ENCODE data around the gene NLGN1.

DNA sequence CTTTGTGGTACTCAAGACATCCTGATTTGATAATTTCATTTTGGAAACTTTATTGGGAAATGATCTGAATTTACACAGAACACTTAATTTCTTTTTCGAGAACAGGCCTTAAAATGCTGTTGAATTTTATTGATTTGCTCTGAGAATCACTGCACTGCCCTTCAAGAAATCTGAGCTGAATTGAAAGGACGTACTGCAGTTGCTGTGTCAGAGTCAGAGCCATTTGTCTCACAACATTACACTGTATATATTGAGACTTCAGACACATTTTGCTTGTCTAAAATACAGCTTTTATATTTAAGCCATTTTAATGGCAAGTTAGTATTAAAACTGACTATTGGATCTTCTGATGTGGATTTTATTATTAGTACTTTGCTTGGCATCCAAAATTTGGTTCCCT is 504.1 kb downstream of the NLGN1 start:
- TF ChIP-seq, protein P1, sequence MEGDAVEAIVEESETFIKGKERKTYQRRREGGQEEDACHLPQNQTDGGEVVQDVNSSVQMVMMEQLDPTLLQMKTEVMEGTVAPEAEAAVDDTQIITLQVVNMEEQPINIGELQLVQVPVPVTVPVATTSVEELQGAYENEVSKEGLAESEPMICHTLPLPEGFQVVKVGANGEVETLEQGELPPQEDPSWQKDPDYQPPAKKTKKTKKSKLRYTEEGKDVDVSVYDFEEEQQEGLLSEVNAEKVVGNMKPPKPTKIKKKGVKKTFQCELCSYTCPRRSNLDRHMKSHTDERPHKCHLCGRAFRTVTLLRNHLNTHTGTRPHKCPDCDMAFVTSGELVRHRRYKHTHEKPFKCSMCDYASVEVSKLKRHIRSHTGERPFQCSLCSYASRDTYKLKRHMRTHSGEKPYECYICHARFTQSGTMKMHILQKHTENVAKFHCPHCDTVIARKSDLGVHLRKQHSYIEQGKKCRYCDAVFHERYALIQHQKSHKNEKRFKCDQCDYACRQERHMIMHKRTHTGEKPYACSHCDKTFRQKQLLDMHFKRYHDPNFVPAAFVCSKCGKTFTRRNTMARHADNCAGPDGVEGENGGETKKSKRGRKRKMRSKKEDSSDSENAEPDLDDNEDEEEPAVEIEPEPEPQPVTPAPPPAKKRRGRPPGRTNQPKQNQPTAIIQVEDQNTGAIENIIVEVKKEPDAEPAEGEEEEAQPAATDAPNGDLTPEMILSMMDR (IDR thresholded peaks at IDR 0.05): no peak
- TF ChIP-seq SIN3A (IDR thresholded peaks at IDR 0.05; ENCODE audit: borderline replicate concordance, insufficient read depth, low read depth, low read length): no peak
- TF ChIP-seq, protein P2, sequence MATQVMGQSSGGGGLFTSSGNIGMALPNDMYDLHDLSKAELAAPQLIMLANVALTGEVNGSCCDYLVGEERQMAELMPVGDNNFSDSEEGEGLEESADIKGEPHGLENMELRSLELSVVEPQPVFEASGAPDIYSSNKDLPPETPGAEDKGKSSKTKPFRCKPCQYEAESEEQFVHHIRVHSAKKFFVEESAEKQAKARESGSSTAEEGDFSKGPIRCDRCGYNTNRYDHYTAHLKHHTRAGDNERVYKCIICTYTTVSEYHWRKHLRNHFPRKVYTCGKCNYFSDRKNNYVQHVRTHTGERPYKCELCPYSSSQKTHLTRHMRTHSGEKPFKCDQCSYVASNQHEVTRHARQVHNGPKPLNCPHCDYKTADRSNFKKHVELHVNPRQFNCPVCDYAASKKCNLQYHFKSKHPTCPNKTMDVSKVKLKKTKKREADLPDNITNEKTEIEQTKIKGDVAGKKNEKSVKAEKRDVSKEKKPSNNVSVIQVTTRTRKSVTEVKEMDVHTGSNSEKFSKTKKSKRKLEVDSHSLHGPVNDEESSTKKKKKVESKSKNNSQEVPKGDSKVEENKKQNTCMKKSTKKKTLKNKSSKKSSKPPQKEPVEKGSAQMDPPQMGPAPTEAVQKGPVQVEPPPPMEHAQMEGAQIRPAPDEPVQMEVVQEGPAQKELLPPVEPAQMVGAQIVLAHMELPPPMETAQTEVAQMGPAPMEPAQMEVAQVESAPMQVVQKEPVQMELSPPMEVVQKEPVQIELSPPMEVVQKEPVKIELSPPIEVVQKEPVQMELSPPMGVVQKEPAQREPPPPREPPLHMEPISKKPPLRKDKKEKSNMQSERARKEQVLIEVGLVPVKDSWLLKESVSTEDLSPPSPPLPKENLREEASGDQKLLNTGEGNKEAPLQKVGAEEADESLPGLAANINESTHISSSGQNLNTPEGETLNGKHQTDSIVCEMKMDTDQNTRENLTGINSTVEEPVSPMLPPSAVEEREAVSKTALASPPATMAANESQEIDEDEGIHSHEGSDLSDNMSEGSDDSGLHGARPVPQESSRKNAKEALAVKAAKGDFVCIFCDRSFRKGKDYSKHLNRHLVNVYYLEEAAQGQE (IDR thresholded peaks at IDR 0.05; ENCODE audit: insufficient read depth in 1 of 2, low read depth in 2 of 2, low read length in 1 of 2): no peak

Data from Panc1 (cell line).